HepG2 (cell line): ENCODE data around the gene RHBDD3. TPM values are rescaled to one million over a fixed set of nuclear protein-coding genes. Genes with fewer than 3 reads are reported as not detected.

Experiments used
- AHR ChIP-seq: IDR thresholded peaks from 2 replicates; pipeline ENCODE4 v1.6.1; 2018; ENCODE audit warnings: missing genetic modification reagents, missing compliant biosample characterization
- FOSL2 ChIP-seq: sonication (generic); formaldehyde crosslinking; IDR thresholded peaks from 2 replicates; pipeline ENCODE4 v1.4.0; 2020; ENCODE audit warnings: missing genetic modification reagents
- HDAC1 ChIP-seq: sonication (generic); formaldehyde crosslinking; IDR thresholded peaks from 2 replicates; pipeline ENCODE4 v1.5.1; 2020; ENCODE audit warnings: mild to moderate bottlenecking, missing genetic modification reagents
- HNRNPLL ChIP-seq: fragments of 200-400 bp; formaldehyde crosslinking; IDR thresholded peaks from 2 replicates; pipeline ENCODE4 v1.6.1; 2017; ENCODE audit warnings: mild to moderate bottlenecking, low read depth, low read length; ENCODE audit not compliant: poor library complexity, severe bottlenecking
- NFKBIZ ChIP-seq: IDR thresholded peaks from 2 replicates; pipeline ENCODE4 v1.6.1; 2018; ENCODE audit warnings: missing genetic modification reagents, missing compliant biosample characterization
- RXRA ChIP-seq: sonication (generic); formaldehyde crosslinking; IDR thresholded peaks from 2 replicates; pipeline ENCODE4 v1.5.1; 2020; ENCODE audit warnings: missing genetic modification reagents
- STAT5B ChIP-seq: sonication (generic); formaldehyde crosslinking; IDR thresholded peaks from 2 replicates; pipeline ENCODE4 v1.4.0; 2020; ENCODE audit warnings: missing genetic modification reagents
- SUZ12 ChIP-seq: fragments of 150-350 bp; IDR thresholded peaks from 2 replicates; pipeline ENCODE4 v1.6.1; 2014; ENCODE audit warnings: low read depth, low read length
- YEATS2 ChIP-seq: sonication (generic); formaldehyde crosslinking; IDR thresholded peaks from 2 replicates; pipeline ENCODE4 v1.4.0; 2020; ENCODE audit warnings: missing genetic modification reagents, borderline replicate concordance
- ZC3H4 ChIP-seq: sonication (generic); formaldehyde crosslinking; IDR thresholded peaks from 2 replicates; pipeline ENCODE4 v1.4.0; 2020; ENCODE audit warnings: missing genetic modification reagents, borderline replicate concordance
- ZNF263 ChIP-seq: sonication (generic); formaldehyde crosslinking; IDR thresholded peaks from 2 replicates; pipeline ENCODE4 v1.4.0; 2020; ENCODE audit warnings: missing genetic modification reagents
- ZNF446 ChIP-seq: sonication (generic); formaldehyde crosslinking; IDR thresholded peaks from 2 replicates; pipeline ENCODE4 v1.5.0; 2020; ENCODE audit warnings: mild to moderate bottlenecking, missing genetic modification reagents
- ZNF619 ChIP-seq: sonication (generic); formaldehyde crosslinking; IDR thresholded peaks from 2 replicates; pipeline ENCODE4 v1.4.0; 2020; ENCODE audit warnings: mild to moderate bottlenecking, missing genetic modification reagents
- ZNF703 ChIP-seq: sonication (generic); formaldehyde crosslinking; IDR thresholded peaks from 2 replicates; pipeline ENCODE4 v1.5.1; 2020; ENCODE audit warnings: missing genetic modification reagents, mild to moderate bottlenecking, moderate library complexity, borderline replicate concordance
- polyA plus RNA-seq, 8 experiments: library from polyadenylated mRNA; depleted of rRNA in 3 of 8; stranded (reverse) in 7 of 8; unstranded in 1 of 8; fragments of >200 nt; fragmentation: Illumina TruSeq in 4 of 8; extraction: Trizol in 4 of 8; gene quantifications; 2 replicates each; pipeline versions ENCODE4 v1.2.1 to v1.2.3, GENCODE V29; 2011 to 2016; ENCODE audit warnings: low read depth in 4 of 8, missing spikeins in 1 of 8, mixed read lengths in 1 of 8; ENCODE audit not compliant: insufficient read depth in 1 of 8
- total RNA-seq, 5 experiments: library from RNA; depleted of rRNA; stranded (reverse); fragments of >200 nt; fragmentation: Illumina TruSeq; extraction: Trizol; gene quantifications; 2 replicates each; pipeline ENCODE4 v1.2.3, GENCODE V29; 2016; ENCODE audit warnings: low read depth in 1 of 5
- TF ChIP-seq, protein P1 (sequence below): fragments of 450-650 bp; IDR thresholded peaks from 2 replicates; pipeline ENCODE4 v1.6.1; 2017
- TF ChIP-seq, protein P2 (sequence below): sonication (generic); formaldehyde crosslinking; IDR thresholded peaks from 2 replicates; pipeline ENCODE4 v1.4.0; 2020; ENCODE audit warnings: low read depth, missing genetic modification reagents
- TF ChIP-seq, protein P3 (sequence below), 2 experiments: sonication (generic) in 1 of 2; formaldehyde crosslinking in 1 of 2; IDR thresholded peaks; 2 replicates each; pipeline versions ENCODE4 v1.4.0 to v1.6.1; 2016 to 2020; ENCODE audit warnings: borderline replicate concordance in 1 of 2, low read depth in 1 of 2, mild to moderate bottlenecking in 1 of 2, missing genetic modification reagents in 1 of 2
- TF ChIP-seq, protein P4 (sequence below): sonication (generic); formaldehyde crosslinking; IDR thresholded peaks from 2 replicates; pipeline ENCODE4 v1.4.0; 2020; ENCODE audit warnings: missing genetic modification reagents
- TF ChIP-seq, protein P5 (sequence below): sonication (generic); formaldehyde crosslinking; IDR thresholded peaks from 2 replicates; pipeline ENCODE4 v1.5.0; 2020; ENCODE audit warnings: missing genetic modification reagents

RHBDD3 gene
- total and polyA plus RNA-seq, 2 of the 13 experiments (the other 11 are each of a cell fraction or from before 2014, with no cell fraction given): 12.1 to 26.7 TPM

DNA sequence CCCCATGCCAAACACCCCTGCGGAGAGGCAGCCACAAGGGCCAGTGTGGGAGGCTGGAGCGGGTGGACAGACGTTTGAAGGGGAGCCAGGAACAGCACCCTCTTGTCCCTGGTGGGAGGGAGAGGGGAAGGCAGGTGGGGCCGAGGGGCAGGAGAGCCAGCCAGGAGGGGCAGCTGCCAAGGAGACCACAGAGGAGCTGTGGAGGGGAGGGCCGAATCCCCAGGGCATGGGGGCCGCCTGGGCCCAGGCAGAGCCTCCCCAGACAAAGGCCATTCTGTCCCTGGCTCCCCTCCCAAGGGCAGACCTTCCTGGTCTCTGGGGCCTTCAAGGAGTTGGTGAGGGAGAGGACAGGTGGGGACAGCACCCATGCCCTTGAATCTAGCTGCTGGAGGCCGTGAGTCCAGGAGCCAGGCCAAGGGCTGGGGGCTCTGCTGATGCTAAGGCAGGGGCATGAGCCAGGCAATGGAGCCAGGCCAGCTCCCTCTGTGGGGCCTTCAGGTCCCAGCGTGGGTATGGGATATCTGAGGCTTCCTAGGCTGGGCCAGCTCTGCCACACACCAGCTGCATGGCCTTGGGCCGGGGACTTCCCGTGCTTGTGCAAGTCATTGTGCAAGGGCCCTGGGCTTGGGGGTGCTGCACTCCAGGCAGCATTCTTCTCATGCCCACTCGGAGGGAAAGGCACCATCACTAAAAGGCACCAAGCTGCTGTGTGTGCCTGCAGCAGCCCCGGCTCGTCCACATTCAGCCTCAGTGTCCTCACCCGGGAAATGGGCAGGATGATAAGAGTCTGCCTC, 50.7 kb downstream of the RHBDD3 start (continued):
- TF ChIP-seq RXRA: peak; percentile 67
- TF ChIP-seq, protein P1, sequence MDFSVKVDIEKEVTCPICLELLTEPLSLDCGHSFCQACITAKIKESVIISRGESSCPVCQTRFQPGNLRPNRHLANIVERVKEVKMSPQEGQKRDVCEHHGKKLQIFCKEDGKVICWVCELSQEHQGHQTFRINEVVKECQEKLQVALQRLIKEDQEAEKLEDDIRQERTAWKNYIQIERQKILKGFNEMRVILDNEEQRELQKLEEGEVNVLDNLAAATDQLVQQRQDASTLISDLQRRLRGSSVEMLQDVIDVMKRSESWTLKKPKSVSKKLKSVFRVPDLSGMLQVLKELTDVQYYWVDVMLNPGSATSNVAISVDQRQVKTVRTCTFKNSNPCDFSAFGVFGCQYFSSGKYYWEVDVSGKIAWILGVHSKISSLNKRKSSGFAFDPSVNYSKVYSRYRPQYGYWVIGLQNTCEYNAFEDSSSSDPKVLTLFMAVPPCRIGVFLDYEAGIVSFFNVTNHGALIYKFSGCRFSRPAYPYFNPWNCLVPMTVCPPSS: no peak
- TF ChIP-seq, protein P2, sequence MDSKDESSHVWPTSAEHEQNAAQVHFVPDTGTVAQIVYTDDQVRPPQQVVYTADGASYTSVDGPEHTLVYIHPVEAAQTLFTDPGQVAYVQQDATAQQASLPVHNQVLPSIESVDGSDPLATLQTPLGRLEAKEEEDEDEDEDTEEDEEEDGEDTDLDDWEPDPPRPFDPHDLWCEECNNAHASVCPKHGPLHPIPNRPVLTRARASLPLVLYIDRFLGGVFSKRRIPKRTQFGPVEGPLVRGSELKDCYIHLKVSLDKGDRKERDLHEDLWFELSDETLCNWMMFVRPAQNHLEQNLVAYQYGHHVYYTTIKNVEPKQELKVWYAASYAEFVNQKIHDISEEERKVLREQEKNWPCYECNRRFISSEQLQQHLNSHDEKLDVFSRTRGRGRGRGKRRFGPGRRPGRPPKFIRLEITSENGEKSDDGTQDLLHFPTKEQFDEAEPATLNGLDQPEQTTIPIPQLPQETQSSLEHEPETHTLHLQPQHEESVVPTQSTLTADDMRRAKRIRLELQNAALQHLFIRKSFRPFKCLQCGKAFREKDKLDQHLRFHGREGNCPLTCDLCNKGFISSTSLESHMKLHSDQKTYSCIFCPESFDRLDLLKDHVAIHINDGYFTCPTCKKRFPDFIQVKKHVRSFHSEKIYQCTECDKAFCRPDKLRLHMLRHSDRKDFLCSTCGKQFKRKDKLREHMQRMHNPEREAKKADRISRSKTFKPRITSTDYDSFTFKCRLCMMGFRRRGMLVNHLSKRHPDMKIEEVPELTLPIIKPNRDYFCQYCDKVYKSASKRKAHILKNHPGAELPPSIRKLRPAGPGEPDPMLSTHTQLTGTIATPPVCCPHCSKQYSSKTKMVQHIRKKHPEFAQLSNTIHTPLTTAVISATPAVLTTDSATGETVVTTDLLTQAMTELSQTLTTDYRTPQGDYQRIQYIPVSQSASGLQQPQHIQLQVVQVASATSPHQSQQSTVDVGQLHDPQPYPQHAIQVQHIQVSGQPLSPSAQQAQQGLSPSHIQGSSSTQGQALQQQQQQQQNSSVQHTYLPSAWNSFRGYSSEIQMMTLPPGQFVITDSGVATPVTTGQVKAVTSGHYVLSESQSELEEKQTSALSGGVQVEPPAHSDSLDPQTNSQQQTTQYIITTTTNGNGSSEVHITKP (CRISPR knock-in tag): no peak
- TF ChIP-seq NFKBIZ (CRISPR knock-in tag): no peak
- TF ChIP-seq HDAC1: peak; percentile 47; the same call in 1 of the 2 replicates
- no peak for TF ChIP-seq YEATS2
- no peak for TF ChIP-seq HNRNPLL
- TF ChIP-seq ZNF619: no peak
- TF ChIP-seq ZNF703 (CRISPR knock-in tag): no peak
- TF ChIP-seq ZC3H4: no peak
- no peak for TF ChIP-seq AHR (CRISPR knock-in tag)
- no peak for TF ChIP-seq ZNF263 (CRISPR knock-in tag)
- no peak for TF ChIP-seq STAT5B (CRISPR knock-in tag)
- TF ChIP-seq ZNF446 (CRISPR knock-in tag): no peak
- TF ChIP-seq, protein P3, sequence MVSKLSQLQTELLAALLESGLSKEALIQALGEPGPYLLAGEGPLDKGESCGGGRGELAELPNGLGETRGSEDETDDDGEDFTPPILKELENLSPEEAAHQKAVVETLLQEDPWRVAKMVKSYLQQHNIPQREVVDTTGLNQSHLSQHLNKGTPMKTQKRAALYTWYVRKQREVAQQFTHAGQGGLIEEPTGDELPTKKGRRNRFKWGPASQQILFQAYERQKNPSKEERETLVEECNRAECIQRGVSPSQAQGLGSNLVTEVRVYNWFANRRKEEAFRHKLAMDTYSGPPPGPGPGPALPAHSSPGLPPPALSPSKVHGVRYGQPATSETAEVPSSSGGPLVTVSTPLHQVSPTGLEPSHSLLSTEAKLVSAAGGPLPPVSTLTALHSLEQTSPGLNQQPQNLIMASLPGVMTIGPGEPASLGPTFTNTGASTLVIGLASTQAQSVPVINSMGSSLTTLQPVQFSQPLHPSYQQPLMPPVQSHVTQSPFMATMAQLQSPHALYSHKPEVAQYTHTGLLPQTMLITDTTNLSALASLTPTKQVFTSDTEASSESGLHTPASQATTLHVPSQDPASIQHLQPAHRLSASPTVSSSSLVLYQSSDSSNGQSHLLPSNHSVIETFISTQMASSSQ (IDR thresholded peaks at IDR 0.05; ENCODE audit: low read depth): no peak
- TF ChIP-seq, protein P3 (CRISPR knock-in tag; IDR thresholded peaks at IDR 0.05; ENCODE audit: borderline replicate concordance): no peak
- TF ChIP-seq FOSL2: peak; percentile 26; the same call in 1 of the 2 replicates
- TF ChIP-seq, protein P4, sequence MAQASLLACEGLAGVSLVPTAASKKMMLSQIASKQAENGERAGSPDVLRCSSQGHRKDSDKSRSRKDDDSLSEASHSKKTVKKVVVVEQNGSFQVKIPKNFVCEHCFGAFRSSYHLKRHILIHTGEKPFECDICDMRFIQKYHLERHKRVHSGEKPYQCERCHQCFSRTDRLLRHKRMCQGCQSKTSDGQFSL (CRISPR knock-in tag): peak; percentile 68; the same call in 1 of the 2 replicates
- TF ChIP-seq SUZ12: no peak
- TF ChIP-seq, protein P5, sequence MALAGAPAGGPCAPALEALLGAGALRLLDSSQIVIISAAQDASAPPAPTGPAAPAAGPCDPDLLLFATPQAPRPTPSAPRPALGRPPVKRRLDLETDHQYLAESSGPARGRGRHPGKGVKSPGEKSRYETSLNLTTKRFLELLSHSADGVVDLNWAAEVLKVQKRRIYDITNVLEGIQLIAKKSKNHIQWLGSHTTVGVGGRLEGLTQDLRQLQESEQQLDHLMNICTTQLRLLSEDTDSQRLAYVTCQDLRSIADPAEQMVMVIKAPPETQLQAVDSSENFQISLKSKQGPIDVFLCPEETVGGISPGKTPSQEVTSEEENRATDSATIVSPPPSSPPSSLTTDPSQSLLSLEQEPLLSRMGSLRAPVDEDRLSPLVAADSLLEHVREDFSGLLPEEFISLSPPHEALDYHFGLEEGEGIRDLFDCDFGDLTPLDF (CRISPR knock-in tag): no peak
